GM20000 (cell line): Measurements from ENCODE around the gene CLCA2.

Experiments used
- DNase-seq: peaks from one replicate; pipeline ENCODE4 v3.0.0; 2012; ENCODE audit warnings: low spot score
- TF ChIP-seq, protein P1 (sequence below): IDR thresholded peaks from 2 replicates; pipeline ENCODE4 v1.5.1; 2012; ENCODE audit warnings: mild to moderate bottlenecking, control low read depth; ENCODE audit errors: extremely low read depth, missing control alignments

CLCA2 gene

DNA sequence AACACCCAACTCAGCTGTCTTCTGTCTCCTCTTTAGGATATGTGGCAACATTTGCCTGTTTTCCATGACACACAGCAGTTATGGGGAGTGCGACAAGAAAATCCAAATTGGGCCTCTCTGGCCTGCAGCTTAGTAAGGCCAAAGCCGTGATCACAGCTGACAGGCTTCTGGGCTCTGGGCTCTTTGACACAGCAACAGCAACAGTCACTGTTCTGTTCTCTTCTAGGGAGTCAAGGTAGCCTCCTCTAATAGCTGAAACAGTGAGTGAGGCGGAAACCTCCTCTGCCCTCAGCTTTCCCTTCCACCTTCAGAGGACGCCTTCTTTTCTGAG, 63.8 kb downstream of the CLCA2 start:
- TF ChIP-seq, protein P1, sequence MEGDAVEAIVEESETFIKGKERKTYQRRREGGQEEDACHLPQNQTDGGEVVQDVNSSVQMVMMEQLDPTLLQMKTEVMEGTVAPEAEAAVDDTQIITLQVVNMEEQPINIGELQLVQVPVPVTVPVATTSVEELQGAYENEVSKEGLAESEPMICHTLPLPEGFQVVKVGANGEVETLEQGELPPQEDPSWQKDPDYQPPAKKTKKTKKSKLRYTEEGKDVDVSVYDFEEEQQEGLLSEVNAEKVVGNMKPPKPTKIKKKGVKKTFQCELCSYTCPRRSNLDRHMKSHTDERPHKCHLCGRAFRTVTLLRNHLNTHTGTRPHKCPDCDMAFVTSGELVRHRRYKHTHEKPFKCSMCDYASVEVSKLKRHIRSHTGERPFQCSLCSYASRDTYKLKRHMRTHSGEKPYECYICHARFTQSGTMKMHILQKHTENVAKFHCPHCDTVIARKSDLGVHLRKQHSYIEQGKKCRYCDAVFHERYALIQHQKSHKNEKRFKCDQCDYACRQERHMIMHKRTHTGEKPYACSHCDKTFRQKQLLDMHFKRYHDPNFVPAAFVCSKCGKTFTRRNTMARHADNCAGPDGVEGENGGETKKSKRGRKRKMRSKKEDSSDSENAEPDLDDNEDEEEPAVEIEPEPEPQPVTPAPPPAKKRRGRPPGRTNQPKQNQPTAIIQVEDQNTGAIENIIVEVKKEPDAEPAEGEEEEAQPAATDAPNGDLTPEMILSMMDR, result no peak
- DNase-seq, result no peak

DNA sequence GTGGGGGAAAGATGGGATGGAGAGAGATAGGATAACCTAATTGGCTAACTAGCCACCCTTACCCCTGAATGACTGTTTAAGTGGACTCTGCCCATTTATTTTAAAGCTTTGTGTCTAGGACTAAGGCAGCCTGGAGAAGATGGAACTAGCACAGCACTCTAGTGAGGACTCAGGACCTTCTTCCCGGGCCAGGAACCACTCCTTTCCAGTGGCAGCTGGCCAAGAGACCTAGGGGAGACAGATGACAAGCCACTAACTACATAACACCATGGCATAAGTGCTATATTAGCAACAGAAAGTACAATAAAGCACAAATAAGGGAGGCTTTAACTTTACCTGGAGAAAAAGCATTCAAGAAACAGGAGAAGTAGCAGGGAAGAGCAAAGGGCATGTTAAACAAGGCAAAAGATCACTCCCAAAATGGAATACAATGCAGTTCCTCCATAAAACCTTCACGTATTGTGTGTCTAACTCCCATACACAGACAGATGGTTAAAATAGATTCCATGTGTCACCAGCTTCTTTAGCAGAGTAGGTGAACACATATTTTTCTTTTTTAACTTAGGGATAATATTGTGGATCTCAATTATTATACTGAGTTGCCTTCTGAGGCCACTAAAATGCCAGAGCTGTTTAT, 65.4 kb downstream of the CLCA2 start:
- DNase-seq, result no peak
- TF ChIP-seq, protein P1, result no peak

DNA sequence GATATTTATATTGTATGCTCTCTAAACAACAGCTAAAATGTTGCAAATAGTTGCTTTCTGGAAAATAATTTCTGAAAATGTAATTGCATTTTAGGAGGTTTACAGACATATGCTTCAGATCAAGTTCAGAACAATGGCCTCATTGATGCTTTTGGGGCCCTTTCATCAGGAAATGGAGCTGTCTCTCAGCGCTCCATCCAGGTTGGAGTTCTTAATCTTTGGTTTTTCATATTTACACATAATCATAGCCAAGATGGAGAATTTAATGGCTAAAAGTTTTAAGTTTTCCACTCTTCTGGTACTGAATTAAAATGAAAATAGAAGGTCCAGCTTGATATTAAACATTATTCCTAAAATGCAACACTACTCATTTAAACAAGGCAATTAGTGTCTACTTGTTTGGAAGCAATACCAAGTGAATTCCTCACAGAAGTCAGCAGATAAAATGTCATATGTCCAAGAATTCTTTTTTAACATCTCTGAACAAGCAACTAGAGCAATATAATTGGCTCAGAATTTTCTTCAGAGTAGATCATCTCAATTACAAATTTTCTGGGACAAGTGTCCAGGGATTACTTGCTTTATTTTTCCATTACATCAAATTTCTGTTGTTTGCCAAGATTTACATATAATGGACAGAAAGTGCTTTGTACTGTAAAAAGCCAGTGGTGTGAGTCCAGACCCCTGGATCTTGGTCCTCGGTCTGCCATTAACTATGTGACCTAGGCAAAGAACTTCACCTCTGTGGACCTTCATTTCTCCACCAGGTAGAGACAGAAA, 67.4 kb downstream of the CLCA2 start:
- no peak for DNase-seq
- TF ChIP-seq, protein P1, result no peak

DNA sequence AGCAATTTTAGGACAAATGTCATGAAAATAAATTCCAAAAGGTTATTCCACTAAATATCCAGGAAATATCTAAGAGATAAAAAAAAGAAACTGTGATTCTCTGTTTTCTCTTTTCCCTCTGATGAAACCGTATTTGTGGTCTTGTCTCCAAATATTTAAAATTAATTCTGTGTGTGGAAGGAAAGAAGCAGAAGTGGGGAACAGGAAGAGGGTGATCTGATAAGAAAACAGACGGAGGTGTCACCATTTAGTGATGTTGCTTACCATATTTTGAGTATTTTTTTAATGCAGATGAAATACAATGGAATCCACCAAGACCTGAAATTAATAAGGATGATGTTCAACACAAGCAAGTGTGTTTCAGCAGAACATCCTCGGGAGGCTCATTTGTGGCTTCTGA, 74.3 kb downstream of the CLCA2 start:
- no peak for DNase-seq
- TF ChIP-seq, protein P1, result no peak

DNA sequence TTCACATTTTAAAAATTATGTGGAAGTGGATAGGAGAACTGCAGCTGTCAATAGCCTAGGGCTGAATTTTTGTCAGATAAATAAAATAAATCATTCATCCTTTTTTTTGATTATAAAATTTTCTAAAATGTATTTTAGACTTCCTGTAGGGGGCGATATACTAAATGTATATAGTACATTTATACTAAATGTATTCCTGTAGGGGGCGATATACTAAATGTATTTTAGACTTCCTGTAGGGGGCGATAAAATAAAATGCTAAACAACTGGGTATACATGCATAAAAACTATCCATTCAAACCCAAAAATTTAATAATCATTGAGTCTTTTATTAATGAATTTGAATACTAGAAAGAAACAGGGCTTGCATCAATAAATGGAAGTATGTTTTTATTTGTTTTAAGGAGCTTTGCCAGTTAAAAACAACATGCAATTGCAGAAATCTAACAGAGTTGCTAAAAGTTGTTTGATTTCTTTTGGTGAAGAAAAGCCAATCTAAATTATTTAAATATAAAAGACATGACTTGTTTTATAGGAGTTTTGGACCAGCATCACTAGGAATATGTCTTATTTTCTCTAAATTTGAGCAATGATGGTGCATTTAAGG, 76.1 kb downstream of the CLCA2 start:
- peak; percentile 31 for DNase-seq
- TF ChIP-seq, protein P1, result peak; percentile 63

DNA sequence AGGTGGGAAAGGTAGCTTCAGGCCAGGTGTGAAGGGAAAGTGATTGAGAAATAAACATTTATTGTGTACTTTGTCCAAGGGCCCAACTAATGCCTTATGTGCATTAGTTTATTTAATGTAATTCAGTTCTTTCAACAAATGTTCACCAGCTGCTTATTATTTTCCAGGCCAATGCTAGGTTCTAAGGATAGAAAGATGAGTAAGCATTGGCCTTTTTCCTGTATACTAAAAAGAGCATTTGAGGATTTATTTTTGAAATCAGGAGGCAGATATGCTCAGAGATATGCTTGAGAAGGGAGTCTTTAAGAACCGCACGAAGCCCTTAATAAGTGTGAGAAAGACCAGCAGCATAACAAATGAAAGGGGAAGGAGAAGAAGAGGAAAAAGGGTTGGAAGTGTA, 76.7 kb downstream of the CLCA2 start:
- TF ChIP-seq, protein P1, result no peak
- DNase-seq, result no peak

DNA sequence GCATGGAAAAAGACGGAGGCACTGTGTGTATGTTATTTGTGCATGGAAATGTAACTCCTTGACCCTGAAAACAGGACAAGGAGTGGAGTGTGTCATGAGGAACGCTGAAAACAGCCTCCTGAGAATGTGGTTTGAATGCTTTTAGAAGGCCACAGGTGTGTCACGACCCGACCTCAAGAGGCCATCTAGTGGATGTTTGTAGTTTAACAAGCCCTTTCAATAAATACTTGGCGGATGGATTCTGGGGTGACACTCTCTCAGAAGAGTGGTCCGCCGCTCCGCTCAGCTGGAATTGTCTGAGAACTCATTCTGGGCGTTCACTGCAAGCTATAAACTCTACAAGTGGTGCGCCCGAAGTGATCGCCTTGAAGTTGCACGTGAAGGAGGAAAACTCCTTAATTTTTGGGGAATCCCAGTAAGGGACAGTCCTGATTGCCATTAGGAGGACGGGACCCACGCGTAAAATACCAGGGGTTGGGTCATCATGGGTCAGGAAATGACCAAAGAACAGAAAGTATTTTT, 78.2 kb downstream of the CLCA2 start:
- TF ChIP-seq, protein P1, result peak; percentile 6
- DNase-seq, result peak; percentile 26
